MM.1S (cell line): Measurements from ENCODE around the gene PDE1A.

Source experiments
- DNase-seq: peaks from one replicate; pipeline ENCODE4 v3.0.0-alpha.2; 2015
- H2AFZ ChIP-seq: fragments of 300-600 bp; sonication (generic); 2 replicates; pipeline ENCODE4 v1.6.0; 2016; ENCODE audit warnings: antibody characterized with exemption, low read length
- H3F3A ChIP-seq: fragments of 300-600 bp; sonication (generic); 2 replicates; pipeline ENCODE4 v1.6.1; 2016; ENCODE audit warnings: mild to moderate bottlenecking, antibody characterized with exemption, low read length, moderate library complexity, mixed read lengths; ENCODE audit not compliant: insufficient read depth
- H3K27ac ChIP-seq: fragments of 300-600 bp; sonication (generic); 2 replicates; pipeline ENCODE4 v1.5.1; 2016; ENCODE audit warnings: mild to moderate bottlenecking, low read length
- H3K27me3 ChIP-seq: fragments of 300-600 bp; sonication (generic); replicated peaks from 2 replicates; pipeline ENCODE4 v1.6.0; 2016; ENCODE audit warnings: low read length; ENCODE audit not compliant: insufficient read depth
- H3K36me3 ChIP-seq: fragments of 300-600 bp; sonication (generic); replicated peaks from 2 replicates; pipeline ENCODE4 v1.6.1; 2016; ENCODE audit warnings: mild to moderate bottlenecking, low read length, mixed read lengths; ENCODE audit not compliant: insufficient read depth
- H3K4me1 ChIP-seq: fragments of 300-600 bp; sonication (generic); 2 replicates; pipeline ENCODE4 v1.6.1; 2016; ENCODE audit warnings: low read length, mixed read lengths
- H3K4me2 ChIP-seq: fragments of 300-600 bp; sonication (generic); 2 replicates; pipeline ENCODE4 v1.6.0; 2016; ENCODE audit warnings: low read depth, low read length
- H3K4me3 ChIP-seq: fragments of 300-600 bp; sonication (generic); 2 replicates; pipeline ENCODE4 v1.5.1; 2016; ENCODE audit warnings: low read length, mixed read lengths
- H3K79me2 ChIP-seq: fragments of 300-600 bp; sonication (generic); 2 replicates; pipeline ENCODE4 v1.6.1; 2016; ENCODE audit warnings: mixed run types, low read length, mixed read lengths
- H3K9ac ChIP-seq: fragments of 300-600 bp; sonication (generic); 2 replicates; pipeline ENCODE4 v1.6.1; 2016; ENCODE audit warnings: low read length, mixed read lengths
- H3K9me2 ChIP-seq: fragments of 300-600 bp; sonication (generic); replicated peaks from 2 replicates; pipeline ENCODE4 v1.6.1; 2016; ENCODE audit warnings: mild to moderate bottlenecking, low read length, mixed read lengths; ENCODE audit not compliant: insufficient read depth
- H3K9me3 ChIP-seq: fragments of 300-600 bp; sonication (generic); replicated peaks from 2 replicates; pipeline ENCODE4 v1.6.1; 2016; ENCODE audit warnings: mild to moderate bottlenecking, low read length, mixed read lengths; ENCODE audit not compliant: insufficient read depth
- H4K20me1 ChIP-seq: fragments of 300-600 bp; sonication (generic); 2 replicates; pipeline ENCODE4 v1.6.1; 2016; ENCODE audit warnings: mild to moderate bottlenecking, low read length, moderate library complexity, mixed read lengths; ENCODE audit not compliant: insufficient read depth
- CTCF ChIP-seq: fragments of 300-600 bp; sonication (generic); IDR thresholded peaks from 2 replicates; pipeline ENCODE4 v1.5.1; 2016; ENCODE audit warnings: antibody characterized with exemption, low read length, mixed read lengths
- EZH2 ChIP-seq: fragments of 300-600 bp; sonication (generic); optimal IDR thresholded peaks from 2 replicates; pipeline ENCODE3; 2017; ENCODE audit warnings: low read depth, mild to moderate bottlenecking, antibody characterized with exemption, low read length, mixed read lengths
- EZH2phosphoT487 ChIP-seq: fragments of 300-600 bp; sonication (generic); IDR thresholded peaks from 2 replicates; pipeline ENCODE4 v1.6.1; 2018; ENCODE audit warnings: antibody characterized with exemption, low read length

PDE1A gene

GRCh38 chr2:182426918-182427240 is at the start of gene PDE1A:
Gene PDE1A (minus strand): TSS chr2:182427036.
- no peaks in the 10 kb centered on the region for H3K27me3 ChIP-seq
- no peak for TF ChIP-seq EZH2
- no peak for TF ChIP-seq CTCF
- no peak for TF ChIP-seq EZH2phosphoT487
- no peaks in the 10 kb centered on the region for H3K9me3 ChIP-seq
- H3K36me3 ChIP-seq, result no peaks in the 10 kb centered on the region
- H4K20me1 ChIP-seq, result no peaks in the 10 kb centered on the region
- DNase-seq, result no peak
- no peaks in the 10 kb centered on the region for H3K79me2 ChIP-seq
- no peak within 1 kb of the TSS for H3K27ac ChIP-seq
- H3K4me2 ChIP-seq, result no peak within 1 kb of the TSS
- H3K9ac ChIP-seq, result no peak within 1 kb of the TSS
- H3F3A ChIP-seq, result no peaks in the 10 kb centered on the region
- no peak within 1 kb of the TSS for H2AFZ ChIP-seq
- no peaks in the 10 kb centered on the region for H3K9me2 ChIP-seq
- no peaks in the 10 kb centered on the region for H3K4me1 ChIP-seq
- no peak within 1 kb of the TSS for H3K4me3 ChIP-seq

- no peak for DNase-seq
These were observed 46.8 kb upstream of the PDE1A start for GRCh38 chr2:182473635-182474034.

GRCh38 chr2:182463760-182464159 is 36.9 kb upstream of the PDE1A start:
- Histone ChIP-seq H3K27me3 (no peaks in the 10 kb centered on the region), H3K9ac (no peak overlapping the region), H3K9me2 (no peaks in the 10 kb centered on the region), H3K36me3 (no peaks in the 10 kb centered on the region), H2AFZ (no peak overlapping the region), H3K4me2 (no peak overlapping the region), H3K4me3 (no peak overlapping the region), H3K4me1 (no peaks in the 10 kb centered on the region), H3K79me2 (no peaks in the 10 kb centered on the region), H4K20me1 (no peaks in the 10 kb centered on the region), H3F3A (no peaks in the 10 kb centered on the region), H3K9me3 (no peaks in the 10 kb centered on the region), H3K27ac (no peak overlapping the region)
- no peak for DNase-seq
- no peak for TF ChIP-seq CTCF
- no peak for TF ChIP-seq EZH2
- no peak for TF ChIP-seq EZH2phosphoT487

More at GRCh38 chr2:182473635-182474034, 46.8 kb upstream of the PDE1A start:
- TF ChIP-seq EZH2 (no peak), EZH2phosphoT487 (no peak), CTCF (no peak)
- H3K36me3 ChIP-seq, result no peaks in the 10 kb centered on the region
- H3K9me2 ChIP-seq, result no peaks in the 10 kb centered on the region
- no peak overlapping the region for H3K4me2 ChIP-seq
- H3K4me3 ChIP-seq, result no peak overlapping the region
- no peaks in the 10 kb centered on the region for H3F3A ChIP-seq
- H3K9ac ChIP-seq, result no peak overlapping the region
- no peaks in the 10 kb centered on the region for H4K20me1 ChIP-seq
- no peaks in the 10 kb centered on the region for H3K27me3 ChIP-seq
- H3K27ac ChIP-seq, result no peak overlapping the region
- no peaks in the 10 kb centered on the region for H3K79me2 ChIP-seq
- no peak overlapping the region for H2AFZ ChIP-seq
- no peaks in the 10 kb centered on the region for H3K4me1 ChIP-seq
- H3K9me3 ChIP-seq, result no peaks in the 10 kb centered on the region

GRCh38 chr2:182456784-182457183 is 29.9 kb upstream of the PDE1A start:
- TF ChIP-seq EZH2phosphoT487 (no peak), CTCF (no peak), EZH2 (no peak)
- H4K20me1 ChIP-seq, result no peaks in the 10 kb centered on the region
- H3K4me1 ChIP-seq, result no peaks in the 10 kb centered on the region
- H3K9ac ChIP-seq, result no peak overlapping the region
- no peaks in the 10 kb centered on the region for H3K27me3 ChIP-seq
- no peak overlapping the region for H3K4me2 ChIP-seq
- no peaks in the 10 kb centered on the region for H3F3A ChIP-seq
- DNase-seq, result no peak
- no peaks in the 10 kb centered on the region for H3K36me3 ChIP-seq
- no peak overlapping the region for H3K4me3 ChIP-seq
- no peaks in the 10 kb centered on the region for H3K9me2 ChIP-seq
- H2AFZ ChIP-seq, result no peak overlapping the region
- H3K79me2 ChIP-seq, result no peaks in the 10 kb centered on the region
- no peak overlapping the region for H3K27ac ChIP-seq
- no peaks in the 10 kb centered on the region for H3K9me3 ChIP-seq
